Duodenal mucosa (tissue), 2 donors: ENCODE measurements around the gene GPX6.

ENCODE experiments used
- H3K27ac ChIP-seq: one replicate; pipeline ENCODE4 v1.7.0; 2013; ENCODE audit warnings: low read depth, low read length
- H3K27me3 ChIP-seq, 2 donors: one replicate each; pipeline ENCODE4 v1.7.0; 2013; ENCODE audit warnings: low read length in 2 of 2, control low read depth in 1 of 2; ENCODE audit not compliant: insufficient read depth in 2 of 2, control insufficient read depth in 1 of 2
- H3K36me3 ChIP-seq, 2 donors: one replicate each; pipeline ENCODE4 v1.7.0; 2013; ENCODE audit warnings: low read length in 2 of 2, control low read depth in 1 of 2; ENCODE audit not compliant: insufficient read depth in 2 of 2, control insufficient read depth in 1 of 2
- H3K4me1 ChIP-seq, 2 donors: one replicate each; pipeline ENCODE4 v1.7.0; 2013; ENCODE audit warnings: low read length in 2 of 2, control low read depth in 1 of 2; ENCODE audit not compliant: insufficient read depth in 2 of 2, control insufficient read depth in 1 of 2
- H3K4me3 ChIP-seq, 2 donors: one replicate each; pipeline ENCODE4 v1.7.0; 2013; ENCODE audit warnings: low read length in 2 of 2, low read depth in 1 of 2
- H3K9ac ChIP-seq, 2 donors: one replicate each; pipeline ENCODE4 v1.7.0; 2013; ENCODE audit warnings: low read length in 2 of 2, low read depth in 1 of 2
- H3K9me3 ChIP-seq, 2 donors: one replicate each; pipeline ENCODE4 v1.7.0; 2013; ENCODE audit warnings: low read length in 2 of 2, control low read depth in 1 of 2; ENCODE audit not compliant: control insufficient read depth in 1 of 2

Gene GPX6

DNA sequence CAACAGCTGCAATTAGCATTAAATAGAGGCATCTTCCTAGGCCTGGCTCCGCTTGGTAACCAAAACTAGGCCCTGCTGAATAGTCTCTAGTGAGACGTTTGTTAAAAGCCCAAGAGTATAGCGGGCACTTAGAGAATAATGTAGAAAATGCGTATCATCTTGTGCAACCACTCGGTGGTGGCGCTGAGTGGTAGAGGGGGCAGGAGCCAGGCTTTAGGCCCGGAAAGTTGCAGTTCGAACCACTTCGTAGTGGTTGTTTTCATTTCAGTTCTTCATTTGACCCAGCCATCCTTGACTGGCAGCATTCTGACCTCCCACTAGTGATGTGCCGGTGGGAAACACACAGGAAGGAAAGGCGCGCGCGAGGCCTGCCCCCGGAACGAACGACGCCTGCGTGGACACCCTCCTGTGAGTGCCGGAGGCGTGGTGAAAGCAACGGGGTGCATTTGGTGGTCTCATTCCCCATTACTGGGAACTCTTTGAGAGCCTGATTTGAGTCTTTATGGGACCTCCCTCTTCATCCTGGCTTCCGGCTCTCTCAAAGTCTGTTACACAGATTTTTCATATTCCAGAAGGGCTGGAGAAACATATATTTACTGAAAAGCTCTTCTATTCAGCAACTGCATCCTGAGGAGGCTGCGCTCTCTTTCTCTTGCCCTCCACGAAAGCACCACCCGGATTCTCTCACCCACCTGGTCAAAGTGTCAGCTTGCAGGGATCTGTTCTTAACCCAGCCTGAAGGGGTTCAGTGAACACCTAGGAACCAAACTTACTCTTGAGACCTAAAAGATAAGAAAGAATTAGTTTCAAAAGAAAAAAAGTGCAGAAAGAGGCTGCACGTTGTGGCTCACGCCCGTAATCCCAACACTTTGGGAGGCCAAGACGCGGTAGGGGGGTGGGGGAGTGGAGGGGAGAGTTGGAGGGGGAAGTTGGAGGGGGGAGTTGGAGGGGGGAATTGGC is 28.3 kb upstream of the GPX6 start:
- no peak overlapping the region for H3K27ac ChIP-seq
- peaks cover 0 to 13% of the 10 kb centered on the region in 2 donors for H3K27me3 ChIP-seq
- no peaks in the 10 kb centered on the region for H3K9me3 ChIP-seq
- no peaks in the 10 kb centered on the region for H3K36me3 ChIP-seq
- no peak overlapping the region for H3K4me3 ChIP-seq
- H3K9ac ChIP-seq: no peak overlapping the region
- no peaks in the 10 kb centered on the region for H3K4me1 ChIP-seq

DNA sequence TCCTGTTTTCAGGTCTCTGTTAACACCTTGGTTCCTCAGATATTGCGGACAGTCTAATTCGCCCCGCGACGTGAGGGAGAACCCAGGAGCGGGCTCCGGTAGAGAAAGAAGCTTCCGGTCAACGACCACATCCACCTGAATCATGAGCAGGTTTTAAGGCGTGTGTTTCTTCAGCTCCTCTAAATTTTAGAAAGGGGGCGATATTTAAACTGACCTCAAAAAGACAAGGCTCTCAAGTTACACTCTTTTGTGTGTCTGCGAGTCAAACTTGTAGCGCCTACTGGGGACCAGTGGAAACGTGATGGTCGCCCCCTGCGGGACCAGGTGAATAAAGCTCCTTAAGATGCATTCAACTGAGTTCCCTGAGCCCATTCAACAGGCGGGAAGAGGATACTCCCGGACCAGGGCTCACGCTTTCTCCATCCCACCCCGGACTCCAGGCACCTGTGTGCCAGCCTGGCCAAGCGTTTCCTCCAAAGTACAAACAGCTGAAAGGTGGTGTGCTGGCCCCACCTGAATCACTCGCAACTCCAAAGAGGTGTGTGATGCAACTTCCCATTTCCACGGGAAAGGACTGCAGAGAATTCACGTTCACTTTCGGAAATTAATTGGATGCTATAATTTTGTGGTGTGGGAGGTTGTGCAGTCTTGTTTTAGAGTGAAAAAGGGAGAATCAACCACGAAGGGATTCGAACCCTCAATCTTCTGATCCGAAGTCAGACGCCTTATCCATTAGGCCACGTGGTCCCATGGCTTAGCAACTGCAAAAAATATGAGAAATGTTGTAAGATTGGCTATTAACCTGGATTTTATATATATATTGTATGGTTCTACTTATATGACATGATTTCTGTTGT is 27.1 kb upstream of the GPX6 start:
- Histone ChIP-seq H3K9me3 (no peaks in the 10 kb centered on the region), H3K4me1 (no peaks in the 10 kb centered on the region), H3K27me3 (peaks cover 2 to 17% of the 10 kb centered on the region in 2 donors), H3K27ac (no peak overlapping the region), H3K36me3 (no peaks in the 10 kb centered on the region), H3K4me3 (no peak overlapping the region), H3K9ac (no peak overlapping the region)

- no peaks in the 10 kb centered on the region for H3K9me3 ChIP-seq
- no peak overlapping the region for H3K9ac ChIP-seq
- H3K4me1 ChIP-seq: no peaks in the 10 kb centered on the region
- H3K4me3 ChIP-seq: no peak overlapping the region
- no peak overlapping the region for H3K27ac ChIP-seq
- no peaks in the 10 kb centered on the region for H3K36me3 ChIP-seq
- peaks cover 7 to 22% of the 10 kb centered on the region in 2 donors for H3K27me3 ChIP-seq
These were observed 26.4 kb upstream of the GPX6 start for GRCh38 chr6:28541996-28542395.

DNA sequence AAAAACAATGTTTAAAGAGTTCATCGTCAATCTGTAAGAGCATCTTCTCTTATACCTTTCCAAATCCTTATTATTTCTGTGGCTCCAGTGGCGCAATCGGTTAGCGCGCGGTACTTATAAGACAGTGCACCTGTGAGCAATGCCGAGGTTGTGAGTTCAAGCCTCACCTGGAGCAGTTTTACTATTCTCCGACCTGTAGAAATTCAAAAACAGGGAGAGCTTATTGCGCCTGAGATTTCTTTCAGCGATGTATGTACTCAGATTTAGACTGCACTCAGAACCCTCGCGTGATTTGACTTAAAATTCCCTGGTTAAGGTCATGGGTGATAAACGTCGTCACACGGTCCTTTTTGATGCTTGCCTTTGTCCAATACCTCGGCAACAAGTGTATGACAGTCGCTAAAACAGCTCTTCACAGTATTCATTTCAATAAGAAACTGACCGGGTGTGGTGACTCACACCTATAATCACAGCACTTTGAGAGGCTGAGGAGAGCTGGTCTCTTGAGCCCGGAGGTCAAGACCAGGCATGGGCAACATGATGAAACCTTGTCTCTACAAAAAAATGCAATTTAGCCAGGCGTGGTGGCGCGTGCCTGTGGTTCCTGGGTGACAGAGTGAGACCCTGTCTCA is 22.0 kb upstream of the GPX6 start:
- peaks cover 7 to 18% of the 10 kb centered on the region in 2 donors for H3K27me3 ChIP-seq
- no peaks in the 10 kb centered on the region for H3K4me1 ChIP-seq
- H3K27ac ChIP-seq: no peak overlapping the region
- no peaks in the 10 kb centered on the region for H3K9me3 ChIP-seq
- H3K4me3 ChIP-seq: no peak overlapping the region
- no peaks in the 10 kb centered on the region for H3K36me3 ChIP-seq
- H3K9ac ChIP-seq: no peak overlapping the region

DNA sequence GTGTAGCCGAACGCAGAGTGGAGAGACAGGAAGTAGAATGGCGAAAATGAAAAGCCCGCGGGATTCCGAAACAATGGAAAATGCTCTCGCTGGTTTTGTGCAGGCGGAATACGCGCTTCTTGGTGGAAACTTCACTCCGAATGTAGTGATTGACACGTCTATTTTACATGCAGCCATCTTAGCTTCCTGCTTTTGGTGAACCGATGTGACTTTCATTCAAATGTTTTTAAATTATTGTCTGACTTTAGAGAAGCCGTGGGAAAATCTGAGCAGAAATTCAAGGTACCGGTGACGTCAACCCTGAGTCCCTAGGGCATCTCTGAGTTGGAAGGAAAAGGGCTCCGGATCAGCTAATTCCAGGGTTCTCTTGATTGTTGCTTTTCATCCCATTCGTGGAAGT is 21.5 kb upstream of the GPX6 start:
- Histone ChIP-seq H3K9ac (no peak overlapping the region), H3K9me3 (no peaks in the 10 kb centered on the region), H3K27me3 (peaks cover 7 to 14% of the 10 kb centered on the region in 2 donors), H3K36me3 (no peaks in the 10 kb centered on the region), H3K4me3 (no peak overlapping the region), H3K4me1 (no peaks in the 10 kb centered on the region), H3K27ac (no peak overlapping the region)

- Histone ChIP-seq H3K27ac (no peak overlapping the region), H3K4me1 (no peaks in the 10 kb centered on the region), H3K27me3 (peaks cover 7 to 8% of the 10 kb centered on the region in 2 donors), H3K4me3 (no peak overlapping the region), H3K36me3 (no peaks in the 10 kb centered on the region), H3K9me3 (no peaks in the 10 kb centered on the region), H3K9ac (no peak overlapping the region)
These were observed 19.3 kb upstream of the GPX6 start for GRCh38 chr6:28534875-28535274.

- H3K27ac ChIP-seq: no peak overlapping the region
- no peak overlapping the region for H3K4me3 ChIP-seq
These were observed 18.7 kb upstream of the GPX6 start for GRCh38 chr6:28534306-28534705.

GRCh38 chr6:28531479-28532128 is 16.0 kb upstream of the GPX6 start:
- Histone ChIP-seq H3K4me3 (no peak overlapping the region), H3K4me1 (no peaks in the 10 kb centered on the region), H3K27ac (no peak overlapping the region), H3K9ac (no peak overlapping the region), H3K36me3 (no peaks in the 10 kb centered on the region), H3K9me3 (no peaks in the 10 kb centered on the region), H3K27me3 (peaks cover 0 to 10% of the 10 kb centered on the region in 2 donors)

More at GRCh38 chr6:28534306-28534705, 18.7 kb upstream of the GPX6 start:
- no peaks in the 10 kb centered on the region for H3K36me3 ChIP-seq
- H3K4me1 ChIP-seq: no peaks in the 10 kb centered on the region
- peaks cover 7 to 8% of the 10 kb centered on the region in 2 donors for H3K27me3 ChIP-seq
- no peak overlapping the region for H3K9ac ChIP-seq
- no peaks in the 10 kb centered on the region for H3K9me3 ChIP-seq

GRCh38 chr6:28530777-28531176 is 15.2 kb upstream of the GPX6 start:
- Histone ChIP-seq H3K9me3 (no peaks in the 10 kb centered on the region), H3K27ac (no peak overlapping the region), H3K9ac (no peak overlapping the region), H3K27me3 (peaks cover 0 to 10% of the 10 kb centered on the region in 2 donors), H3K36me3 (no peaks in the 10 kb centered on the region), H3K4me3 (no peak overlapping the region), H3K4me1 (no peaks in the 10 kb centered on the region)
